A549 (cell line): ENCODE measurements around the gene RABGAP1L.

Source experiments
- CTCF ChIP-seq: fragments of >200 bp; sonication (Bioruptor Twin); formaldehyde crosslinking; IDR thresholded peaks from 3 replicates; pipeline ENCODE4 v1.5.1; 2016
- HOXB13 ChIP-seq: fragments of 250-450 bp; sonication (Bioruptor Pico); IDR thresholded peaks from 2 replicates; pipeline ENCODE4 v1.5.0; 2020; ENCODE audit warnings: low read depth, mild to moderate bottlenecking, moderate library complexity

- TF ChIP-seq CTCF (no peak), HOXB13 (no peak)
These were observed 234.6 kb downstream of the RABGAP1L start for GRCh38 chr1:174393885-174394284.
